GM18909 (cell line): Measurements from ENCODE around the gene OR10D3.
"Not testable (repeated sequence)": the region's sequence is repeated elsewhere in the genome, so short reads cannot be mapped to it uniquely, and the experiment has no call there.

ENCODE experiments used
- ATAC-seq: cut with Tn5 transposase; IDR thresholded peaks from one replicate; pipeline ENCODE4 v1.9.1; 2021; ENCODE audit warnings: mild to moderate bottlenecking; ENCODE audit not compliant: unreplicated experiment, poor library complexity

Gene OR10D3

GRCh38 chr11:124194293-124195188 is 11.4 kb downstream of the OR10D3 start:
- ATAC-seq = no peak

- ATAC-seq = peak; percentile 84
Measured at GRCh38 chr11:124195189-124195734, 12.1 kb downstream of the OR10D3 start.

GRCh38 chr11:124197999-124198398 is 14.9 kb downstream of the OR10D3 start:
- ATAC-seq = no peak

GRCh38 chr11:124198897-124199296 is 15.8 kb downstream of the OR10D3 start:
- ATAC-seq = no peak

GRCh38 chr11:124199702-124200101 is 16.6 kb downstream of the OR10D3 start:
- ATAC-seq = no peak

GRCh38 chr11:124200671-124201070 is 17.5 kb downstream of the OR10D3 start:
- no peak for ATAC-seq

- no peak for ATAC-seq
Measured at GRCh38 chr11:124202951-124203350, 19.8 kb downstream of the OR10D3 start.

GRCh38 chr11:124204008-124204407 is 20.9 kb downstream of the OR10D3 start:
- ATAC-seq = no peak

GRCh38 chr11:124207102-124207792 is 24.1 kb downstream of the OR10D3 start:
- ATAC-seq = no peak

- no peak for ATAC-seq
Measured at GRCh38 chr11:124209824-124210357, 26.7 kb downstream of the OR10D3 start.

GRCh38 chr11:124210421-124210820 is 27.3 kb downstream of the OR10D3 start:
- no peak for ATAC-seq

- ATAC-seq = no peak
Measured at GRCh38 chr11:124211321-124211720, 28.2 kb downstream of the OR10D3 start.

GRCh38 chr11:124214027-124214426 is 30.9 kb downstream of the OR10D3 start:
- no peak for ATAC-seq

- no peak for ATAC-seq
Measured at GRCh38 chr11:124219126-124219525, 36.0 kb downstream of the OR10D3 start.

- no peak for ATAC-seq
Measured at GRCh38 chr11:124222407-124222806, 39.3 kb downstream of the OR10D3 start.

GRCh38 chr11:124224618-124225423 is 41.7 kb downstream of the OR10D3 start:
- not testable (repeated sequence) for ATAC-seq

- no peak for ATAC-seq
Measured at GRCh38 chr11:124225471-124225870, 42.3 kb downstream of the OR10D3 start.

- ATAC-seq = no peak
Measured at GRCh38 chr11:124233376-124233775, 50.2 kb downstream of the OR10D3 start.
